ENCODE data around the gene JOSD2. TPM values are rescaled to one million over a fixed set of nuclear protein-coding genes. Genes with fewer than 3 reads are reported as not detected.
A peak's percentile ranks its signal among the peaks of the same experiment; 100 is the strongest.

JOSD2 gene
- total and polyA plus RNA-seq, 9 of the 15 experiments (the other 6 are each of a cell fraction or from before 2014, with no cell fraction given): 0.06 to 14.4 (median 3.1) TPM

DNA sequence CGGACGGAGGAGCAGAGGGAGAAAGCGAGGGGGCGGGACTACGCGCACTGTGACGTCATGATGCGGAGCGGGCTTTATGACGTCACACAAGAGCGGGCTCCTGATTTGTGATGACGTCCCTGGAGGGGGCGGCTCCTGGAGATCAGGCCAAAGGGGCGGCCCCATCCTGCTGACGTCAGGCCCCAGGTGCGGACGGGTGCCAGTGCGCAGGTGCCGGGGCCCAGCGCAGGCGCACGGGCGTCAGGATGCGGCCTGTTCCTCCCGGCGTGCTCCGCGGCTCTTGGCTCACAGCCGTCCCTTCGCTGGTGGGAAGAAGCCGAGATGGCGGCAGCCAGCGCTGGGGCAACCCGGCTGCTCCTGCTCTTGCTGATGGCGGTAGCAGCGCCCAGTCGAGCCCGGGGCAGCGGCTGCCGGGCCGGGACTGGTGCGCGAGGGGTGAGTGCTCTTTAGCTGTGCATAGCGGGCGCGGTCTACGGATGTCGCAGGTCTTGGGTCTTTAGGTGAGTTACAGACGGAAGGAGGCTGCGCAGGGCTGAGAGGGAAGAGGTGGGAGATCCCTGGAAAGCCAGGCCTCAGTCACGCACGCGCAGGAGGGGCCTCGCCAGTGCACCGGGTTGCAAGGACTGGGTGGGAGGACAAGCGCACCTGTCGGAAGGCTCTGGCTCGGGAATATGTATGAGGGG, 34.6 kb downstream of the JOSD2 start, which contains the start of the genes EMC10 and GARIN5A (continued):
- TF ChIP-seq HNRNPLL (IDR thresholded peaks at IDR 0.05; ENCODE audit: low read depth, low read length, poor library complexity, severe bottlenecking) (peak; percentile 17), E2F8 (IDR thresholded peaks at IDR 0.05; ENCODE audit: low read depth, partially characterized antibody) (peak; percentile 88), ELF2 (CRISPR knock-in tag; IDR thresholded peaks at IDR 0.05) (no peak), SMAD2 (IDR thresholded peaks at IDR 0.05; ENCODE audit: low read depth, low read length) (no peak), CGGBP1 (CRISPR knock-in tag; IDR thresholded peaks at IDR 0.05) (no peak), EP400 (IDR thresholded peaks at IDR 0.05) (peak; percentile 58), GABPB2 (CRISPR knock-in tag; conservative IDR thresholded peaks at IDR 0.05) (no peak), ZNF174 (CRISPR knock-in tag; IDR thresholded peaks at IDR 0.05) (no peak), ARID2 (IDR thresholded peaks at IDR 0.05) (no peak), SRSF1 (IDR thresholded peaks at IDR 0.05; ENCODE audit: low read depth, low read length) (no peak), ZNF197 (CRISPR knock-in tag; IDR thresholded peaks at IDR 0.05; ENCODE audit: low read depth) (0 out of 2 replicates have a peak, but pooled peaks have one; percentile 35), ZNF764 (CRISPR knock-in tag; IDR thresholded peaks at IDR 0.05; ENCODE audit: low read depth) (no peak), RBM14 (IDR thresholded peaks at IDR 0.05; ENCODE audit: borderline replicate concordance, insufficient read depth, low read depth, low read length) (no peak), ZHX1 (conservative IDR thresholded peaks at IDR 0.05; ENCODE audit: low read length) (no peak), RBM25 (IDR thresholded peaks at IDR 0.05; ENCODE audit: low read depth, low read length, severe bottlenecking) (no peak), ZFP1 (CRISPR knock-in tag; IDR thresholded peaks at IDR 0.05) (no peak), TAF7 (tag; IDR thresholded peaks at IDR 0.05) (peak; percentile 76)
- TF ChIP-seq, protein P1, sequence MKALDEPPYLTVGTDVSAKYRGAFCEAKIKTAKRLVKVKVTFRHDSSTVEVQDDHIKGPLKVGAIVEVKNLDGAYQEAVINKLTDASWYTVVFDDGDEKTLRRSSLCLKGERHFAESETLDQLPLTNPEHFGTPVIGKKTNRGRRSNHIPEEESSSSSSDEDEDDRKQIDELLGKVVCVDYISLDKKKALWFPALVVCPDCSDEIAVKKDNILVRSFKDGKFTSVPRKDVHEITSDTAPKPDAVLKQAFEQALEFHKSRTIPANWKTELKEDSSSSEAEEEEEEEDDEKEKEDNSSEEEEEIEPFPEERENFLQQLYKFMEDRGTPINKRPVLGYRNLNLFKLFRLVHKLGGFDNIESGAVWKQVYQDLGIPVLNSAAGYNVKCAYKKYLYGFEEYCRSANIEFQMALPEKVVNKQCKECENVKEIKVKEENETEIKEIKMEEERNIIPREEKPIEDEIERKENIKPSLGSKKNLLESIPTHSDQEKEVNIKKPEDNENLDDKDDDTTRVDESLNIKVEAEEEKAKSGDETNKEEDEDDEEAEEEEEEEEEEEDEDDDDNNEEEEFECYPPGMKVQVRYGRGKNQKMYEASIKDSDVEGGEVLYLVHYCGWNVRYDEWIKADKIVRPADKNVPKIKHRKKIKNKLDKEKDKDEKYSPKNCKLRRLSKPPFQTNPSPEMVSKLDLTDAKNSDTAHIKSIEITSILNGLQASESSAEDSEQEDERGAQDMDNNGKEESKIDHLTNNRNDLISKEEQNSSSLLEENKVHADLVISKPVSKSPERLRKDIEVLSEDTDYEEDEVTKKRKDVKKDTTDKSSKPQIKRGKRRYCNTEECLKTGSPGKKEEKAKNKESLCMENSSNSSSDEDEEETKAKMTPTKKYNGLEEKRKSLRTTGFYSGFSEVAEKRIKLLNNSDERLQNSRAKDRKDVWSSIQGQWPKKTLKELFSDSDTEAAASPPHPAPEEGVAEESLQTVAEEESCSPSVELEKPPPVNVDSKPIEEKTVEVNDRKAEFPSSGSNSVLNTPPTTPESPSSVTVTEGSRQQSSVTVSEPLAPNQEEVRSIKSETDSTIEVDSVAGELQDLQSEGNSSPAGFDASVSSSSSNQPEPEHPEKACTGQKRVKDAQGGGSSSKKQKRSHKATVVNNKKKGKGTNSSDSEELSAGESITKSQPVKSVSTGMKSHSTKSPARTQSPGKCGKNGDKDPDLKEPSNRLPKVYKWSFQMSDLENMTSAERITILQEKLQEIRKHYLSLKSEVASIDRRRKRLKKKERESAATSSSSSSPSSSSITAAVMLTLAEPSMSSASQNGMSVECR (CRISPR knock-in tag; IDR thresholded peaks at IDR 0.05): peak; percentile 81
